CD4-positive, alpha-beta T cell (primary cell): ENCODE results near the gene SYNGR1. TPM values are rescaled to one million over a fixed set of nuclear protein-coding genes. Genes with fewer than 3 reads are reported as not detected.

ENCODE experiments used
- ATAC-seq: fragments of 200-7000 bp; cut with Tn5 transposase; one replicate; pipeline ENCODE4 v1.10.0; 2022; ENCODE audit warnings: mild to moderate bottlenecking; ENCODE audit not compliant: poor library complexity
- CTCF ChIA-PET: fragments of 350-600 bp; sonication (Branson Sonifier 250); formaldehyde crosslinking; loops from one replicate; lab custom pipeline; 2021; ENCODE audit warnings: antibody characterized with exemption, inconsistent platforms; lab: Charles Lee
- POLR2A ChIA-PET: fragments of 350-600 bp; sonication (Branson Sonifier 250); formaldehyde crosslinking; loops from one replicate; lab custom pipeline; 2021; ENCODE audit warnings: antibody characterized with exemption, inconsistent platforms; lab: Charles Lee
- DNase-seq, 14 experiments: peaks; one replicate each; pipeline ENCODE4 v3.0.0-alpha.2; 2013 to 2020; ENCODE audit warnings: mixed read lengths in 2 of 14
- H3K27ac ChIP-seq, 2 donors: one replicate each; pipeline versions ENCODE4 v1.5.1 to v1.7.0; 2013; ENCODE audit warnings: low read length in 2 of 2, low read depth in 1 of 2, mild to moderate bottlenecking in 1 of 2
- H3K27me3 ChIP-seq, 2 experiments: 1 replicate in 1 of 2; 2 replicates in 1 of 2; pipeline versions ENCODE4 v1.6.1 to v1.7.0; 2013; ENCODE audit warnings: low read length in 2 of 2, control low read depth in 1 of 2, mild to moderate bottlenecking in 1 of 2, moderate library complexity in 1 of 2; ENCODE audit not compliant: insufficient read depth in 2 of 2, control insufficient read depth in 1 of 2
- H3K36me3 ChIP-seq: one replicate; pipeline ENCODE4 v1.6.1; 2013; ENCODE audit warnings: low read length, control low read depth; ENCODE audit not compliant: insufficient read depth
- H3K4me1 ChIP-seq: one replicate; pipeline ENCODE4 v1.6.1; 2013; ENCODE audit warnings: low read length, control low read depth; ENCODE audit not compliant: insufficient read depth
- H3K4me3 ChIP-seq: one replicate; pipeline ENCODE4 v1.5.1; 2013; ENCODE audit warnings: mild to moderate bottlenecking, low read length, moderate library complexity
- H3K9me3 ChIP-seq, 2 experiments: 1 replicate in 1 of 2; 2 replicates in 1 of 2; pipeline versions ENCODE4 v1.6.1 to v1.7.0; 2013; ENCODE audit warnings: low read length in 2 of 2, mild to moderate bottlenecking in 2 of 2, control low read depth in 1 of 2, moderate library complexity in 1 of 2; ENCODE audit not compliant: control insufficient read depth in 1 of 2, insufficient read depth in 1 of 2
- H3K27ac Mint-ChIP-seq: one replicate; pipeline ENCODE4 v1.8.0; 2020; ENCODE audit warnings: mixed read lengths
- H3K27me3 Mint-ChIP-seq: one replicate; pipeline ENCODE4 v1.8.0; 2021; ENCODE audit warnings: mixed read lengths
- H3K36me3 Mint-ChIP-seq: one replicate; pipeline ENCODE4 v1.8.0; 2021; ENCODE audit warnings: low read depth, mixed read lengths
- H3K4me1 Mint-ChIP-seq: one replicate; pipeline ENCODE4 v1.8.0; 2021; ENCODE audit warnings: low read depth, mixed read lengths
- H3K4me3 Mint-ChIP-seq: one replicate; pipeline ENCODE4 v1.8.0; 2020; ENCODE audit warnings: mild to moderate bottlenecking, mixed read lengths
- H3K9me3 Mint-ChIP-seq: one replicate; pipeline ENCODE4 v1.8.0; 2020; ENCODE audit warnings: mixed read lengths
- intact Hi-C, 2 experiments: fragments of 100-400 bp; cut with DNase I in 1 of 2; cut with micrococcal nuclease in 1 of 2; formaldehyde crosslinking; loops; one replicate each; pipeline versions ENCODE4 v1.15.1 to v1.9.0; 2023 to 2025; cut with DNase I, micrococcal nuclease
- total RNA-seq, 174 experiments: library from RNA in 2 of 174; stranded (reverse) in 2 of 174; gene quantifications; one replicate each; pipeline ENCODE4 v1.2.3 and lab custom pipeline; 2021 to 2026
- TF ChIP-seq, protein P1 (sequence below): fragments of 200-600 bp; IDR thresholded peaks from one replicate; pipeline ENCODE4 v1.8.0; 2022; ENCODE audit warnings: antibody characterized with exemption, mild to moderate bottlenecking

SYNGR1 gene
- total RNA-seq, 2 experiments from 2014 or later = 0.44 to 0.59 TPM

DNA sequence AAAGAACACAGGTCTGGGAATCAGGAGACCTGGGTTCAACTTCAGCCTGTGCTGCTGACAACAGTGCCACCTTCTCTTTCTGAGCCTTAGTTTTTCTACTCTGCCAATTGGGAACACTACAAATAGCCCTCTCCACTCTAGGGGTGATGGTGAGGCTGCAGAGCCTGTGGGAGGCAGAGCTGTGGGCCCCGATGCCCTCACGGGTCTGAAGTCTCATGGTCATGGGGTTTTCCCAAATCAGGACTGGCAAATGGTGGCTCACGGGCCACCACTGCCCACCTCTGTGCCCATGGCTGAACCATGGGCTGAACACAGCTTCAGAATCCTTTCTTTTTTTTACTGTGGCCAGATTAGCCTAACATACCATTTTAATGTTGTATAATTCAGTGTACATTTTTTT, 19.8 kb downstream of the SYNGR1 start:
- no peak for ATAC-seq
- H3K4me3 ChIP-seq = no peak overlapping the region

DNA sequence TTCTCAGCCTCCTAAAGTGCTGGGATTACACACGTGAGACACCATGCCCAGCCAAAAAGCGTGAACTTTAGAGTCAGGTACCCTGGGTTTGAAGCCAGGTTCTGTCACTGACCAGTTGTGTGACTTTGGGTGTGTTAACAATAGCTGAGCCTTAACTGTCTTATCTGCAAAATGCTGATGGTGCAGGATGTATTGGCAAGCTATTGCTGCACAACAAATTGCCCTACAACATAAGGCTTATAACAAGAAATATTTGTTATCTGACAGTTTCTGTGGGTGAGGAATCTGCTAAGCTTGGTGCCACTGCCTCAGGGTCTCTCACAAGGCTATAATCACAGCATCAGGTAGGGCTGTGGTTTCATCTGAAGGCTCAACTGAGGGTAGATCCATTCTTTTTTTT, 21.9 kb downstream of the SYNGR1 start:
- no peaks in the 10 kb centered on the region for H3K27me3 Mint-ChIP-seq
- ChIA-PET CTCF (no interaction called here), POLR2A (no interaction called here)
- H3K36me3 Mint-ChIP-seq = no peaks in the 10 kb centered on the region
- Histone ChIP-seq H3K4me3 (no peak overlapping the region), H3K9me3 (peaks cover 0 to 16% of the 10 kb centered on the region in 2 experiments), H3K27me3 (peaks cover 0 to 2% of the 10 kb centered on the region in 2 experiments), H3K36me3 (no peaks in the 10 kb centered on the region), H3K27ac (no peak overlapping the region), H3K4me1 (no peaks in the 10 kb centered on the region)
- no peak overlapping the region for H3K4me3 Mint-ChIP-seq
- no peak for ATAC-seq
- intact Hi-C loops = no loop called here
- no peak for DNase-seq
- peaks cover 5% of the 10 kb centered on the region for H3K4me1 Mint-ChIP-seq
- H3K9me3 Mint-ChIP-seq = no peaks in the 10 kb centered on the region
- TF ChIP-seq, protein P1, sequence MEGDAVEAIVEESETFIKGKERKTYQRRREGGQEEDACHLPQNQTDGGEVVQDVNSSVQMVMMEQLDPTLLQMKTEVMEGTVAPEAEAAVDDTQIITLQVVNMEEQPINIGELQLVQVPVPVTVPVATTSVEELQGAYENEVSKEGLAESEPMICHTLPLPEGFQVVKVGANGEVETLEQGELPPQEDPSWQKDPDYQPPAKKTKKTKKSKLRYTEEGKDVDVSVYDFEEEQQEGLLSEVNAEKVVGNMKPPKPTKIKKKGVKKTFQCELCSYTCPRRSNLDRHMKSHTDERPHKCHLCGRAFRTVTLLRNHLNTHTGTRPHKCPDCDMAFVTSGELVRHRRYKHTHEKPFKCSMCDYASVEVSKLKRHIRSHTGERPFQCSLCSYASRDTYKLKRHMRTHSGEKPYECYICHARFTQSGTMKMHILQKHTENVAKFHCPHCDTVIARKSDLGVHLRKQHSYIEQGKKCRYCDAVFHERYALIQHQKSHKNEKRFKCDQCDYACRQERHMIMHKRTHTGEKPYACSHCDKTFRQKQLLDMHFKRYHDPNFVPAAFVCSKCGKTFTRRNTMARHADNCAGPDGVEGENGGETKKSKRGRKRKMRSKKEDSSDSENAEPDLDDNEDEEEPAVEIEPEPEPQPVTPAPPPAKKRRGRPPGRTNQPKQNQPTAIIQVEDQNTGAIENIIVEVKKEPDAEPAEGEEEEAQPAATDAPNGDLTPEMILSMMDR = no peak
- H3K27ac Mint-ChIP-seq = no peak overlapping the region

More for the DNA sequence above, 19.8 kb downstream of the SYNGR1 start:
- H3K27ac ChIP-seq = no peak overlapping the region
- no peaks in the 10 kb centered on the region for H3K36me3 ChIP-seq
- H3K9me3 Mint-ChIP-seq = no peaks in the 10 kb centered on the region
- H3K27me3 Mint-ChIP-seq = no peaks in the 10 kb centered on the region
- peaks cover 0 to 1% of the 10 kb centered on the region in 2 experiments for H3K27me3 ChIP-seq
- H3K36me3 Mint-ChIP-seq = no peaks in the 10 kb centered on the region
- peaks cover 6% of the 10 kb centered on the region for H3K4me1 Mint-ChIP-seq
- ChIA-PET CTCF (no interaction called here), POLR2A (no interaction called here)
- H3K4me1 ChIP-seq = no peaks in the 10 kb centered on the region
- peaks cover 0 to 13% of the 10 kb centered on the region in 2 experiments for H3K9me3 ChIP-seq
- no peak overlapping the region for H3K4me3 Mint-ChIP-seq
- intact Hi-C loops = no loop called here
- H3K27ac Mint-ChIP-seq = no peak overlapping the region
- TF ChIP-seq, protein P1 = no peak
- DNase-seq = no peak

DNA sequence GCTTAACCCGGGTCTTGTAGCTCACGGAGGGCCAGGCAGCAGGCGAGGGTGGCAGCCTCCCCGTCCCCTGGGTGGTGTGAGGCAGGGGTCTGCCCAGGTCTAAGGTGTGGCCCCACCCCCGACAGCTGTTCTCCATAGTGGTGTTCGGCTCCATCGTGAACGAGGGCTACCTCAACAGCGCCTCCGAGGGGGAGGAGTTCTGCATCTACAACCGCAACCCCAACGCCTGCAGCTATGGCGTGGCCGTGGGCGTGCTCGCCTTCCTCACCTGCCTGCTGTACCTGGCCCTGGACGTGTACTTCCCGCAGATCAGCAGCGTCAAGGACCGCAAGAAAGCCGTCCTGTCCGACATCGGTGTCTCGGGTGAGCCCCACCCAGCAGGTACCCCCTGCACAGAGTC, 24.4 kb downstream of the SYNGR1 start:
- Mint-ChIP-seq H3K4me1 (no peaks in the 10 kb centered on the region), H3K4me3 (no peak overlapping the region), H3K27me3 (no peaks in the 10 kb centered on the region), H3K36me3 (no peaks in the 10 kb centered on the region), H3K9me3 (no peaks in the 10 kb centered on the region), H3K27ac (no peak overlapping the region)
- H3K27ac ChIP-seq = no peak overlapping the region
- TF ChIP-seq, protein P1 = no peak
- DNase-seq = no peak
- no peaks in the 10 kb centered on the region for H3K4me1 ChIP-seq
- ChIA-PET CTCF (no interaction called here), POLR2A (no interaction called here)
- peaks cover 0 to 2% of the 10 kb centered on the region in 2 experiments for H3K27me3 ChIP-seq
- intact Hi-C loops = no loop called here
- peaks cover 0 to 16% of the 10 kb centered on the region in 2 experiments for H3K9me3 ChIP-seq
- ATAC-seq = no peak
- no peaks in the 10 kb centered on the region for H3K36me3 ChIP-seq
- H3K4me3 ChIP-seq = no peak overlapping the region
